HTR-8/SVneo (cell line): ENCODE results near the gene SDF4.

ENCODE experiments used
- DNase-seq: peaks from one replicate; pipeline ENCODE4 v3.0.0; 2011; ENCODE audit warnings: low spot score, mixed read lengths; ENCODE audit not compliant: insufficient read length
- FAIRE-seq: peaks from 2 replicates; lab custom pipeline; 2011; peaks lifted over from hg19 to GRCh38; lab: Jason Lieb, UNC

The SDF4 gene

GRCh38 chr1:1168451-1169411 lies 63.1 kb downstream of the SDF4 start:
- DNase-seq (no peak), FAIRE-seq (no peak)

DNA sequence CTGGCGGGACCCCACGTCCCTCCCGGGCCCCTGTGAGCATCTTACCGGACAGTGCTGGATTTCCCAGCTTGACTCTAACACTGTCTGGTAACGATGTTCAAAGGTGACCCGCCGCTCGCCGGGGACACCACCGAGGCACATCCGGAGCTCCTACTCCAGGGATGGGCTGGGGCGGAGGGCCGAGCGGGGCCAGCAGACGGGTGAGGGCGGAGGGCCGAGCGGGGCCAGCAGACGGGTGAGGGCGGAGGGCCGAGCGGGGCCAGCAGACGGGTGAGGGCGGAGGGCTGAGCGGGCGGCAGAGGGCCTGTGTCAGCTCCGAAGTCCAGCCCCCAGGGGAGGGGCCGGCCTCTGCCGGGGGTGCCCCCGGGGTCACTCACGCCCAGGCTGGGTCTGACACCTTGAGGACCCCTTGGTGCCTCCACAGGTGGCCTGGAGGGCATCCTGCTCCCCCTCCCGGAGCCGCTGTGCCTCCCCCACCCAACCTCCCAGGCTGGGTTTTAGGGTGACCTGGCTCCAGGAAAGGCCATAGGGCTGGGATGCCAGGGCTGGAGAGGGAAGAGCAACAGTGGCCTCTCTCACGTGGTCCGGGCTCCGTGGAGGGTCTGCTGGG lies 63.9 kb downstream of the SDF4 start:
- no peak for FAIRE-seq
- no peak for DNase-seq

- FAIRE-seq (no peak), DNase-seq (no peak)
Observed at GRCh38 chr1:1167398-1167821, 64.4 kb downstream of the SDF4 start.
